Fibroblast of the aortic adventitia (primary cell): ENCODE data around the gene RPS18. TPM values are rescaled to one million over a fixed set of nuclear protein-coding genes. Genes with fewer than 3 reads are reported as not detected.
"Not testable (repeated sequence)": the region's sequence is repeated elsewhere in the genome, so short reads cannot be mapped to it uniquely, and the experiment has no call there.

Experiments used
- DNase-seq: peaks from one replicate; pipeline ENCODE4 v3.0.0-alpha.2; 2010; ENCODE audit warnings: low read depth
- H3K4me3 ChIP-seq: 2 replicates; pipeline ENCODE4 v1.5.1; 2011; ENCODE audit warnings: low read depth, mild to moderate bottlenecking, control low read depth, low read length, moderate library complexity
- CTCF ChIP-seq: IDR thresholded peaks from 2 replicates; pipeline ENCODE4 v1.5.1; 2011; ENCODE audit warnings: mild to moderate bottlenecking, low read length, control low read depth, inconsistent platforms; ENCODE audit not compliant: insufficient read depth
- total RNA-seq: library from RNA; depleted of rRNA; stranded (reverse); fragments of >200 nt; gene quantifications from 2 replicates; pipeline ENCODE4 v1.2.3, GENCODE V29; 2012; ENCODE audit warnings: low replicate concordance

RPS18 gene
- total RNA-seq, 1 donor = 4,237 TPM

- H3K4me3 ChIP-seq = peak overlapping the region; percentile 99
- TF ChIP-seq CTCF = no peak
- no peak for DNase-seq
Observed at GRCh38 chr6:33272275-33273128, 627 bp downstream of the RPS18 start.

GRCh38 chr6:33273129-33273923, 1.5 kb downstream of the RPS18 start:
- H3K4me3 ChIP-seq = peak overlapping the region; percentile 99
- no peak for DNase-seq
- TF ChIP-seq CTCF = no peak

- TF ChIP-seq CTCF = no peak
- H3K4me3 ChIP-seq = peak overlapping the region; percentile 99
- no peak for DNase-seq
Observed at GRCh38 chr6:33273924-33274902, 2.3 kb downstream of the RPS18 start.

GRCh38 chr6:33275795-33276580, 4.1 kb downstream of the RPS18 start:
- peak overlapping the region; percentile 53 for H3K4me3 ChIP-seq
- DNase-seq = not testable (repeated sequence)

GRCh38 chr6:33276581-33276863, 4.6 kb downstream of the RPS18 start:
- TF ChIP-seq CTCF = no peak
- DNase-seq = no peak
- H3K4me3 ChIP-seq = peak overlapping the region; percentile 53

GRCh38 chr6:33276864-33277662, 5.2 kb downstream of the RPS18 start, which contains the start of gene B3GALT4:
Gene B3GALT4, plus strand, starts transcription at chr6:33277123. Its CDS starts 297 bp downstream, at chr6:33277420.
- peak; percentile 47 for TF ChIP-seq CTCF

More at GRCh38 chr6:33276864-33277662, 5.2 kb downstream of the RPS18 start, which contains the start of gene B3GALT4:
- H3K4me3 ChIP-seq = peak within 1 kb of the TSS; percentile 53
- DNase-seq = peak; percentile 54
